ENCODE results near the gene YBX3. TPM values are rescaled to one million over a fixed set of nuclear protein-coding genes. Genes with fewer than 3 reads are reported as not detected.

YBX3 gene
- total RNA-seq, 4 donors from 2014 or later = 77.1 to 291 (median 151) TPM

GRCh38 chr12:10716704-10717315 is 6.3 kb downstream of the YBX3 start:
- TF ChIP-seq POLR2A (IDR thresholded peaks at IDR 0.05) (no peak), CTCF (IDR thresholded peaks at IDR 0.05) (no peak)
- Histone ChIP-seq H3K36me3 (peaks cover 0 to 41% (median 0%) of the 10 kb centered on the region in 3 donors), H3K27me3 (no peaks in the 10 kb centered on the region), H3K27ac (peak overlapping the region in 3 of 4 donors; percentile 2 to 57 (median 34)), H3K9me3 (no peaks in the 10 kb centered on the region), H3K4me3 (no peak overlapping the region), H3K4me1 (peaks cover 0 to 41% (median 0%) of the 10 kb centered on the region in 4 donors)
- peak; percentile 31 to 77 (median 56) for DNase-seq

- no peak for TF ChIP-seq POLR2A (IDR thresholded peaks at IDR 0.05)
- no peak for TF ChIP-seq CTCF (IDR thresholded peaks at IDR 0.05)
- peaks cover 0 to 41% (median 0%) of the 10 kb centered on the region in 4 donors for H3K4me1 ChIP-seq
Observed at GRCh38 chr12:10716277-10716676, 6.8 kb downstream of the YBX3 start.

GRCh38 chr12:10715491-10715890 is 7.6 kb downstream of the YBX3 start:
- H3K4me3 ChIP-seq = no peak overlapping the region
- DNase-seq = no peak
- peaks cover 0 to 35% (median 0%) of the 10 kb centered on the region in 4 donors for H3K4me1 ChIP-seq
- TF ChIP-seq POLR2A (IDR thresholded peaks at IDR 0.05) (no peak), CTCF (IDR thresholded peaks at IDR 0.05) (no peak)
- no peak overlapping the region for H3K27ac ChIP-seq
- H3K36me3 ChIP-seq = peaks cover 0 to 50% (median 0%) of the 10 kb centered on the region in 3 donors
- H3K9me3 ChIP-seq = no peaks in the 10 kb centered on the region
- H3K27me3 ChIP-seq = no peaks in the 10 kb centered on the region

More at GRCh38 chr12:10716277-10716676, 6.8 kb downstream of the YBX3 start:
- Histone ChIP-seq H3K4me3 (no peak overlapping the region), H3K36me3 (peaks cover 0 to 45% (median 0%) of the 10 kb centered on the region in 3 donors), H3K27me3 (no peaks in the 10 kb centered on the region), H3K27ac (peak overlapping the region in 3 of 4 donors; percentile 2 to 40 (median 34)), H3K9me3 (no peaks in the 10 kb centered on the region)
- DNase-seq = no peak

GRCh38 chr12:10709808-10710207 is 13.3 kb downstream of the YBX3 start:
- Histone ChIP-seq H3K4me1 (no peaks in the 10 kb centered on the region), H3K4me3 (no peak overlapping the region), H3K27ac (peak overlapping the region in 1 of 4 donors; percentile 3), H3K27me3 (no peaks in the 10 kb centered on the region), H3K36me3 (peaks cover 0 to 75% (median 0%) of the 10 kb centered on the region in 3 donors), H3K9me3 (no peaks in the 10 kb centered on the region)
- no peak for TF ChIP-seq POLR2A (IDR thresholded peaks at IDR 0.05)
- no peak for TF ChIP-seq CTCF (IDR thresholded peaks at IDR 0.05)
- no peak for DNase-seq

- TF ChIP-seq CTCF (IDR thresholded peaks at IDR 0.05) (no peak), POLR2A (IDR thresholded peaks at IDR 0.05) (no peak)
- Histone ChIP-seq H3K4me3 (no peak overlapping the region), H3K9me3 (no peaks in the 10 kb centered on the region), H3K27ac (no peak overlapping the region), H3K27me3 (no peaks in the 10 kb centered on the region), H3K4me1 (no peaks in the 10 kb centered on the region), H3K36me3 (peaks cover 0 to 68% (median 0%) of the 10 kb centered on the region in 3 donors)
- no peak for DNase-seq
Observed at GRCh38 chr12:10708862-10709261, 14.3 kb downstream of the YBX3 start.

Measured in Peyer's patch (tissue), 4 donors.